ENCODE results near the gene TSPAN17. TPM values are rescaled to one million over a fixed set of nuclear protein-coding genes. Genes with fewer than 3 reads are reported as not detected.

TSPAN17 gene
- total RNA-seq, 6 experiments from 2014 or later = 10.9 to 20.8 (median 13.6) TPM

DNA sequence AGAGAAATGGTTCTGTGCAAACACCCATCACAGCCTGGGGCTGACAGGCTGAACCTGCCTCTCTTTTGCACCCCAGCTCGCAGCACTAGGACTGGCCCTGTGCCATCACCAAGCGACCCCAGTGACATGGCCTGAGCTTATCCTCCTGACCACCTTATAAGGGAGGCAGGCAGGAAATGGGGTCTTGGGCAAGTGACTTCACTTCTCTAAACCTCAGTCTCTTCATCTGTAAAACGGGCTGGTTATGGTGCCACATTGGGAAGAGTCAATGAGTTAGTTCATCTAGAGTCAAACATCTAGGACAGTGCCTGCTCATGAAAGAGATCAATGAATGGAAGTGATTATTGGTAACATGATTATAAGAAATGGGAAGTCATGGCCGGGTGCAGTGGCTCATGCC lies 23.1 kb upstream of the TSPAN17 start:
- H3K4me1 ChIP-seq = no peaks in the 10 kb centered on the region
- no peak overlapping the region for H3K4me3 ChIP-seq
- DNase-seq = no peak
- intact Hi-C loops (cut with DNase I) = no loop called here
- TF ChIP-seq POLR2A (IDR thresholded peaks at IDR 0.05) = no peak
- TF ChIP-seq CTCF (IDR thresholded peaks at IDR 0.05) = no peak
- no peak overlapping the region for H3K27ac ChIP-seq
- 45% methylated on average over 2 of the region's 4 CpGs for WGBS (ENCODE audit: insufficient coverage, low coverage, low lambda C conversion rate, missing lambda C conversion rate)
- no peaks in the 10 kb centered on the region for H3K36me3 ChIP-seq
- no peak for ATAC-seq
- peaks cover 5 to 14% of the 10 kb centered on the region in 2 donors for H3K27me3 ChIP-seq
- H3K9me3 ChIP-seq = no peaks in the 10 kb centered on the region

GRCh38 chr5:176624938-176625337 lies 22.3 kb upstream of the TSPAN17 start:
- TF ChIP-seq CTCF (IDR thresholded peaks at IDR 0.05) (no peak), POLR2A (IDR thresholded peaks at IDR 0.05) (no peak)
- H3K27me3 ChIP-seq = peaks cover 5 to 11% of the 10 kb centered on the region in 2 donors
- WGBS (ENCODE audit: insufficient coverage, low coverage, low lambda C conversion rate, missing lambda C conversion rate) = 27% methylated on average over 2 of the region's 9 CpGs
- H3K9me3 ChIP-seq = no peaks in the 10 kb centered on the region
- H3K27ac ChIP-seq = no peak overlapping the region
- H3K4me1 ChIP-seq = peaks cover 0 to 4% (median 0%) of the 10 kb centered on the region in 4 donors
- intact Hi-C loops (cut with DNase I) = no loop called here
- DNase-seq (no peak), ATAC-seq (no peak)
- no peaks in the 10 kb centered on the region for H3K36me3 ChIP-seq
- H3K4me3 ChIP-seq = no peak overlapping the region

DNA sequence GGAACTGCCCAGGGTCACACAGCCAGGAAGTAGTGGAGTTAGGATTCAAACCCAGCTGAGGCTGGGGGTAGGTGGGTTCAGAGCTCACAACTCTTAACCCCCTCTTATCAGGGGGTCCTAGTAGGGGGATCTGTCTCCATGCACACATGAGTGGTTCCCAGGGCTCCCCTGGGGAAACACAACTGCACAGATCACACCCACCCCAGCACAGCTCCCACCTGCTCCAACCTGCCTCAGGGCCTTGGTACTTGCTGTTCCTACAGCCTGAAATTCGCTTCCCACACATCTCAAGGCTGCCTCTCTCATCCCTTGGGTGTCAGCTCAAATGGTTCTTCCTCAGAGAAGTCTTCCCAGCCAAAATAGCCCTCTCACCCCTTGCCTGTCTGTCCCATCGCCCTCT lies 21.8 kb upstream of the TSPAN17 start:
- 52% methylated on average over 2 of the region's 2 CpGs for WGBS (ENCODE audit: insufficient coverage, low coverage, low lambda C conversion rate, missing lambda C conversion rate)
- Histone ChIP-seq H3K9me3 (no peaks in the 10 kb centered on the region), H3K27ac (no peak overlapping the region), H3K36me3 (no peaks in the 10 kb centered on the region), H3K4me1 (peaks cover 0 to 10% (median 0%) of the 10 kb centered on the region in 4 donors), H3K27me3 (peaks cover 5 to 6% of the 10 kb centered on the region in 2 donors), H3K4me3 (no peak overlapping the region)
- intact Hi-C loops (cut with DNase I) = no loop called here
- no peak for DNase-seq
- ATAC-seq = no peak
- TF ChIP-seq CTCF (IDR thresholded peaks at IDR 0.05) = no peak
- TF ChIP-seq POLR2A (IDR thresholded peaks at IDR 0.05) = no peak

DNA sequence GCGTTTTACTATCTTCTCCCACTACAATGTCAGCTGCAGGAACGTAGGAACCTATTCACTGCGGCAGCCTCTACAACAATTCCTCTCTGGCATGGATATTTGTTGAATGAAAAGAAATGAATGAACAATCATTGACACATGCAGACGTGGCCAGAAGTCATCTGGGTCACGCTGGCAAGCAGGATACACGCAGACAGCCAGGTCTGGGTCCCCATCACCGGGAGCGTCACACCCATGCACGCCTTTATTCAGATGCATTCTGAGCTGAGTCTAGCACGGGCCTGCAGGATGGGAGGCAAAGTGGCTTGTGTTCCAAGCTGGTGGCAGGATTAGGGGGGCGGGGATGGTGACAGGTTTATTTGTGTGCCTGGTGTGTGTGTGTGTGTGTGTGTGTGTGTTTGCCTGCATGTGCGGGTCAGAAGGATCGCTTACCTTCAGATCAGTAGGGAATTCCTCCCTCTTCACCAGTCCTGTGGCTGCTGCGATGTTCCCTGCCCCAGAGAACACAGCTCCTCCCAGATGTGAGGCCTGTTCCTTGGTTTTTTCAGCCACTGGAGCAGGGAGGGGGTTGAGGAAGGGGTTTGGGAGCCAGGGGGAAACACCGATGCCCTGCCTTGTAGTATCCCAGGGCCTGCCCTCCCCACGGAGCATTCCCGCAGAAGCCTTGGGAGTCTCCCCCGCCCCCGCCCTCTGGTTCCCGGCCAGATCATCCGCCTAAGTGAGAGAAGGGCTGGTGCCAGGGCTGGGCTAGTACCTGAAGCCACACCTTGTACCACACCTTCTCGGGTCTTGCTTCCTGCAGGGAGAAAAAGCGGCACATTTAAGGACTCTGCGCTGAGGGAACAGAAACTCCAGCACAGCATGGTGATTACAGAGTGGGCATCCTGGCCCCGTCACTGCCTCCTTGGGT lies 21.1 kb upstream of the TSPAN17 start:
- Histone ChIP-seq H3K27ac (no peak overlapping the region), H3K9me3 (no peaks in the 10 kb centered on the region), H3K27me3 (peaks cover 4 to 5% of the 10 kb centered on the region in 2 donors), H3K4me3 (no peak overlapping the region), H3K4me1 (peaks cover 0 to 11% (median 0%) of the 10 kb centered on the region in 4 donors), H3K36me3 (no peaks in the 10 kb centered on the region)
- no peak for ATAC-seq
- no peak for TF ChIP-seq CTCF (IDR thresholded peaks at IDR 0.05)
- TF ChIP-seq POLR2A (IDR thresholded peaks at IDR 0.05) = no peak
- no peak for DNase-seq
- WGBS (ENCODE audit: insufficient coverage, low coverage, low lambda C conversion rate, missing lambda C conversion rate) = 41% methylated on average over 18 of the region's 25 CpGs
- intact Hi-C loops (cut with DNase I) = no loop called here

Measured in right lobe of liver (tissue), 6 donors.